Caco-2 (cell line): ENCODE results near the gene NUP210. TPM values are rescaled to one million over a fixed set of nuclear protein-coding genes. Genes with fewer than 3 reads are reported as not detected.

Experiments used
- BruUV-seq: library from RNA; stranded (reverse); fragments of 400-500 nt; replicated peaks from 2 replicates; lab custom pipeline; 2021; lab: Mats Ljungman, UMichigan
- CTCF ChIA-PET: fragments of 300-600 bp; sonication (Branson Sonifier 250); formaldehyde crosslinking; loops from one replicate; lab custom pipeline; 2022; ENCODE audit warnings: antibody characterized with exemption; lab: Charles Lee
- POLR2A ChIA-PET: fragments of 300-600 bp; sonication (Branson Sonifier 250); formaldehyde crosslinking; loops from one replicate; lab custom pipeline; 2022; ENCODE audit warnings: antibody characterized with exemption; lab: Charles Lee
- DNase-seq, 2 experiments: peaks; one replicate each; pipeline versions ENCODE4 v3.0.0 to v3.0.0-alpha.2; 2020 to 2022
- H3K27me3 ChIP-seq: replicated peaks from 2 replicates; pipeline ENCODE4 v1.6.0; 2011; ENCODE audit warnings: low read length; ENCODE audit not compliant: control insufficient read depth, insufficient read depth
- H3K36me3 ChIP-seq: 2 replicates; pipeline ENCODE4 v1.5.1; 2011; ENCODE audit warnings: low read length; ENCODE audit not compliant: control insufficient read depth, insufficient read depth
- H3K4me1 ChIP-seq: fragments of 250-450 bp; sonication (Bioruptor Pico); 2 replicates; pipeline ENCODE4 v1.5.1; 2020; ENCODE audit warnings: mild to moderate bottlenecking
- H3K4me3 ChIP-seq: 2 replicates; pipeline ENCODE4 v1.5.1; 2011; ENCODE audit warnings: low read depth, mild to moderate bottlenecking, control low read depth, low read length
- H3K9me3 ChIP-seq: fragments of 250-450 bp; sonication (Bioruptor Pico); 2 replicates; pipeline ENCODE4 v1.5.1; 2020; ENCODE audit warnings: mild to moderate bottlenecking, moderate library complexity
- H3K27ac Mint-ChIP-seq: one replicate; pipeline ENCODE4 v1.8.0; 2022; ENCODE audit warnings: mixed read lengths; ENCODE audit not compliant: unreplicated experiment
- H3K27me3 Mint-ChIP-seq: one replicate; pipeline ENCODE4 v1.8.0; 2022; ENCODE audit warnings: mixed read lengths; ENCODE audit not compliant: insufficient read depth, unreplicated experiment
- H3K36me3 Mint-ChIP-seq: one replicate; pipeline ENCODE4 v1.8.0; 2022; ENCODE audit warnings: mild to moderate bottlenecking, mixed read lengths; ENCODE audit not compliant: insufficient read depth, unreplicated experiment
- H3K4me1 Mint-ChIP-seq: one replicate; pipeline ENCODE4 v1.8.0; 2022; ENCODE audit warnings: low read depth, mixed read lengths; ENCODE audit not compliant: unreplicated experiment
- H3K4me3 Mint-ChIP-seq: one replicate; pipeline ENCODE4 v1.8.0; 2022; ENCODE audit warnings: mild to moderate bottlenecking, moderate library complexity, mixed read lengths; ENCODE audit not compliant: unreplicated experiment
- H3K9me3 Mint-ChIP-seq: one replicate; pipeline ENCODE4 v1.8.0; 2022; ENCODE audit warnings: mixed read lengths; ENCODE audit not compliant: unreplicated experiment
- intact Hi-C: fragments of 100-400 bp; cut with micrococcal nuclease; formaldehyde crosslinking; loops from one replicate; pipeline ENCODE4 v1.10.0; 2022; ENCODE audit not compliant: unreplicated experiment
- total RNA-seq: library from RNA; stranded (reverse); gene quantifications from 2 replicates; pipeline ENCODE4 v1.2.3, GENCODE V29; 2022
- TF ChIP-seq, protein P1 (sequence below), 2 experiments: fragments of 200-600 bp in 1 of 2; IDR thresholded peaks; 1 replicate in 1 of 2; 2 replicates in 1 of 2; pipeline versions ENCODE4 v1.5.1 to v1.8.0; 2011 to 2022; ENCODE audit warnings: antibody characterized with exemption in 1 of 2, control low read depth in 1 of 2, inconsistent platforms in 1 of 2, low read depth in 1 of 2, low read length in 1 of 2, mild to moderate bottlenecking in 1 of 2, moderate library complexity in 1 of 2; ENCODE audit not compliant: insufficient read depth in 1 of 2, severe bottlenecking in 1 of 2, unreplicated experiment in 1 of 2

NUP210 gene
- total RNA-seq, 1 experiment from 2014 or later: 63.7 TPM

GRCh38 chr3:13368834-13369233 is 51.3 kb downstream of the NUP210 start:
- ChIA-PET POLR2A (no interaction called here), CTCF (no interaction called here)
- no peak for DNase-seq
- Mint-ChIP-seq H3K27me3 (no peaks in the 10 kb centered on the region), H3K4me1 (no peaks in the 10 kb centered on the region), H3K9me3 (no peaks in the 10 kb centered on the region), H3K4me3 (no peak overlapping the region), H3K27ac (no peak overlapping the region), H3K36me3 (peaks cover 44% of the 10 kb centered on the region)
- TF ChIP-seq, protein P1, sequence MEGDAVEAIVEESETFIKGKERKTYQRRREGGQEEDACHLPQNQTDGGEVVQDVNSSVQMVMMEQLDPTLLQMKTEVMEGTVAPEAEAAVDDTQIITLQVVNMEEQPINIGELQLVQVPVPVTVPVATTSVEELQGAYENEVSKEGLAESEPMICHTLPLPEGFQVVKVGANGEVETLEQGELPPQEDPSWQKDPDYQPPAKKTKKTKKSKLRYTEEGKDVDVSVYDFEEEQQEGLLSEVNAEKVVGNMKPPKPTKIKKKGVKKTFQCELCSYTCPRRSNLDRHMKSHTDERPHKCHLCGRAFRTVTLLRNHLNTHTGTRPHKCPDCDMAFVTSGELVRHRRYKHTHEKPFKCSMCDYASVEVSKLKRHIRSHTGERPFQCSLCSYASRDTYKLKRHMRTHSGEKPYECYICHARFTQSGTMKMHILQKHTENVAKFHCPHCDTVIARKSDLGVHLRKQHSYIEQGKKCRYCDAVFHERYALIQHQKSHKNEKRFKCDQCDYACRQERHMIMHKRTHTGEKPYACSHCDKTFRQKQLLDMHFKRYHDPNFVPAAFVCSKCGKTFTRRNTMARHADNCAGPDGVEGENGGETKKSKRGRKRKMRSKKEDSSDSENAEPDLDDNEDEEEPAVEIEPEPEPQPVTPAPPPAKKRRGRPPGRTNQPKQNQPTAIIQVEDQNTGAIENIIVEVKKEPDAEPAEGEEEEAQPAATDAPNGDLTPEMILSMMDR (IDR thresholded peaks at IDR 0.05; ENCODE audit: insufficient read depth in 1 of 2, low read depth in 1 of 2, low read length in 1 of 2, severe bottlenecking in 1 of 2, unreplicated experiment in 1 of 2): no peak
- no TSS peak for BruUV-seq
- intact Hi-C loops: no loop called here
- Histone ChIP-seq H3K4me1 (no peaks in the 10 kb centered on the region), H3K36me3 (peaks cover 5% of the 10 kb centered on the region), H3K27me3 (no peaks in the 10 kb centered on the region), H3K9me3 (no peaks in the 10 kb centered on the region), H3K4me3 (no peak overlapping the region)

DNA sequence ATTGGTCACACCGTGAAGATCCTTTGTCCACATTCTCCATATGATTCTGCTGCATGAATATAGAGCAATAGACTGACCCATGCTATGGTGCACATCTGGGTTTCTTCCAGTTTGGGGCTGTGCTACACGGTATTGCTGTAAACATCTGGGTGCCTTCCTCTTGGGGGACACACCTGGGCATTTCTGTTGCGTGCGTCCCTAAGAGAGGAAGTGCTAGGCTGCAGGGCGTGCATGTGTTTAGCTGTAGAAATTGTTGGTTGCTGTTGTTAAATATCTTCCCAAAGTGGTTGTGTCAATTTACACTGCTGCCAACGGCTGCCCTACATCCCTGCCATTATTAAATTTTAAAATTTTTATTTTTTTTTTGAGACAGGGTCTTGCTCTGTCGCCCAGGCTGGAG is 52.4 kb downstream of the NUP210 start:
- H3K4me3 ChIP-seq: no peak overlapping the region
- H3K9me3 Mint-ChIP-seq: no peaks in the 10 kb centered on the region
- no peak overlapping the region for H3K27ac Mint-ChIP-seq
- TF ChIP-seq, protein P1 (IDR thresholded peaks at IDR 0.05; ENCODE audit: insufficient read depth in 1 of 2, low read depth in 1 of 2, low read length in 1 of 2, severe bottlenecking in 1 of 2, unreplicated experiment in 1 of 2): no peak
- H3K4me1 Mint-ChIP-seq: no peaks in the 10 kb centered on the region
- H3K27me3 ChIP-seq: no peaks in the 10 kb centered on the region
- H3K9me3 ChIP-seq: no peaks in the 10 kb centered on the region
- no TSS peak for BruUV-seq
- no peak for DNase-seq
- no peaks in the 10 kb centered on the region for H3K4me1 ChIP-seq
- intact Hi-C loops: no loop called here
- H3K36me3 ChIP-seq: peaks cover 5% of the 10 kb centered on the region
- H3K36me3 Mint-ChIP-seq: peaks cover 49% of the 10 kb centered on the region
- ChIA-PET CTCF (no interaction called here), POLR2A (no interaction called here)
- H3K4me3 Mint-ChIP-seq: no peak overlapping the region
- H3K27me3 Mint-ChIP-seq: no peaks in the 10 kb centered on the region

DNA sequence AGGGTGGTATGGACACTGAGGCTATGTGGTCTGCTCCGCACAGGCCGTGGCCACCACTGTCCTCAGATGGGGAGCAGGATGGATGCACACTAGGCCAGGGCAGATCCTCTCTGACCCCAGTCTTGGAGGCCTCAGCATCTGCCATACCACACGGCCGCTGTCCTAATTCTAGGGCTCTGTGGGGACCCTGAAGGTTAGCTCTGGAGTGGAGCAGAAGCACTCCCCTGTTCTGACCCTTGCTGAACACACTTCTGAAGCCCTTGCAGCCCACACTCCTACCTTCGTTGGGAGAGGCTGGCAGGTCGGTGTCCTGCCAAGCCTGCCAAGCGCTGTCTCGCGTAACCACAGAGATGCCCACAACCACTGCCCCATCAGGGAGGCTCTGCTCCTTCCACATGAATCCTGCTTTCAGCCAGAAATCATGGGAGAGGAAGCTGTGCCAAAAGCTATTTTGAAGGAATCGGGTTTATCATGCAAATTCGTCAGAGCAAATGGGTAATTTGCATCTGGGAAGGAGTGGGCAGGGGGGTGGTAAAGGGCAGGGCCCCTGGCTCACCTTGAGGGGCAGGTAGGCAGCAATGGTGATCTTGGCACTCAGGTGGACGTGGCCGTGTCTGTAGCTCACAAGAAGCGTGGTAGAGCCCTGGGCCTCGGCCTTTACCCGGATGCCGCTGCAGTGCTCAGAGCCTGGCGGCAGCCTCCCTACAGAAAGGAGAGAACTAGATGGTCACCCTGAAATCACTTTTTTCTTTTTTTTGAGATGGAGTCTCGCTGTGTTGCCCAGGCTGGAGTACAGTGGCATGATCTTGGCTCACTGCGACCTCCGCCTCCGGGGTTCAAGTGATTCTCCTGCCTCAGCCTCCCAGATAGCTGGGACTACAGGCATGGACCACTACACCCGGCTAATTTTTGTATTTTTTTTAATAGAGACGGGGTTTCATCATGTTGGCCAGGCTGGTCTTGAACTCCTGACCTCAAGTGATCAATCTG is 54.4 kb downstream of the NUP210 start:
- Histone ChIP-seq H3K9me3 (no peaks in the 10 kb centered on the region), H3K4me1 (no peaks in the 10 kb centered on the region), H3K4me3 (no peak overlapping the region), H3K27me3 (no peaks in the 10 kb centered on the region), H3K36me3 (peaks cover 1% of the 10 kb centered on the region; the same call in 1 of the 2 replicates)
- CTCF ChIA-PET: interaction anchor here (0.7 kb wide), 1 partner anchor 1415 kb away, joined by 4 read pairs; no protein-coding TSS in a partner anchor
- no peaks in the 10 kb centered on the region for H3K4me1 Mint-ChIP-seq
- H3K4me3 Mint-ChIP-seq: no peak overlapping the region
- no peak overlapping the region for H3K27ac Mint-ChIP-seq
- H3K9me3 Mint-ChIP-seq: no peaks in the 10 kb centered on the region
- TF ChIP-seq, protein P1 (IDR thresholded peaks at IDR 0.05; ENCODE audit: insufficient read depth in 1 of 2, low read depth in 1 of 2, low read length in 1 of 2, severe bottlenecking in 1 of 2, unreplicated experiment in 1 of 2): no peak
- peaks cover 46% of the 10 kb centered on the region for H3K36me3 Mint-ChIP-seq
- DNase-seq: no peak
- no TSS peak for BruUV-seq
- H3K27me3 Mint-ChIP-seq: no peaks in the 10 kb centered on the region
- POLR2A ChIA-PET: no interaction called here
- intact Hi-C loops: no loop called here
